K562 (cell line): ENCODE measurements around the gene PACRG. TPM values are rescaled to one million over a fixed set of nuclear protein-coding genes. Genes with fewer than 3 reads are reported as not detected.

Experiments
- ATAC-seq: fragments of 200-7000 bp; cut with Tn5 transposase; 3 replicates; pipeline ENCODE4 v1.9.1; 2020; ENCODE audit warnings: moderate library complexity
- BruUV-seq: library from RNA; stranded (reverse); fragments of 400-500 nt; replicated peaks from 2 replicates; lab custom pipeline; 2021; lab: Mats Ljungman, UMichigan
- CTCF ChIA-PET: fragments of 300-600 bp; formaldehyde crosslinking; extraction: SDS; loops from one replicate; lab custom pipeline; 2021; ENCODE audit warnings: low intra/inter-chr PET ratio; lab: Yijun Ruan, JAX
- POLR2A ChIA-PET: fragments of 300-600, 350-650 bp; sonication (Branson Sonifier 250); formaldehyde crosslinking; extraction: SDS; loops from one replicate; lab custom pipeline; 2021; ENCODE audit warnings: antibody characterized with exemption, inconsistent platforms; lab: Yijun Ruan, JAX
- DNase-seq, 4 experiments: peaks; one replicate each; pipeline versions ENCODE4 v3.0.0 to v3.0.0-alpha.2; 2011 to 2018; ENCODE audit warnings: low spot score in 3 of 4, mixed read lengths in 3 of 4; ENCODE audit errors: extremely low read depth in 1 of 4
- FAIRE-seq: peaks from 2 replicates; lab custom pipeline; 2011; peaks lifted over from hg19 to GRCh38; lab: Jason Lieb, UNC
- H2AFZ ChIP-seq: 2 replicates; pipeline ENCODE4 v1.6.0; 2011; ENCODE audit warnings: low read depth, low read length, control low read depth, inconsistent platforms
- H3K27ac ChIP-seq: fragments of 200-600 bp; 3 replicates; pipeline ENCODE4 v1.8.0; 2011; ENCODE audit warnings: low read depth, mild to moderate bottlenecking, control low read depth, inconsistent platforms, low read length, moderate library complexity, mixed read lengths; ENCODE audit errors: extremely low read depth
- H3K27me3 ChIP-seq, 2 experiments: fragments of 300-600 bp in 1 of 2; 2 replicates in 1 of 2; 3 replicates in 1 of 2; pipeline versions ENCODE4 v1.6.0 to v1.8.0; 2011; ENCODE audit warnings: inconsistent platforms in 2 of 2, low read length in 2 of 2, mild to moderate bottlenecking in 1 of 2, mixed read lengths in 1 of 2, moderate library complexity in 1 of 2; ENCODE audit not compliant: control insufficient read depth in 2 of 2, insufficient read depth in 2 of 2
- H3K36me3 ChIP-seq: fragments of 300-600 bp; 3 replicates; pipeline ENCODE4 v1.8.0; 2011; ENCODE audit warnings: mild to moderate bottlenecking, low read length, inconsistent platforms; ENCODE audit not compliant: control insufficient read depth, insufficient read depth
- H3K4me1 ChIP-seq, 2 experiments: fragments of 200-600 bp in 1 of 2; replicated peaks in 1 of 2; 2 replicates in 1 of 2; 3 replicates in 1 of 2; pipeline versions ENCODE4 v1.5.1 to v1.8.0; 2011; ENCODE audit warnings: inconsistent platforms in 2 of 2, low read length in 2 of 2, mild to moderate bottlenecking in 1 of 2, mixed read lengths in 1 of 2, moderate library complexity in 1 of 2; ENCODE audit not compliant: control insufficient read depth in 2 of 2, insufficient read depth in 2 of 2
- H3K4me2 ChIP-seq: 2 replicates; pipeline ENCODE4 v1.6.1; 2011; ENCODE audit warnings: low read length, control low read depth, inconsistent platforms, mixed read lengths; ENCODE audit not compliant: insufficient read depth
- H3K4me3 ChIP-seq: fragments of 200-600 bp; sonication (generic), shearing (Covaris generic); 2 replicates; pipeline ENCODE4 v1.5.1; 2016; ENCODE audit warnings: control low read depth, inconsistent platforms
- H3K79me2 ChIP-seq: fragments of 200-600 bp; 3 replicates; pipeline ENCODE4 v1.8.0; 2011; ENCODE audit warnings: low read length, inconsistent platforms; ENCODE audit not compliant: control insufficient read depth, insufficient read depth
- H3K9ac ChIP-seq, 2 experiments: 2 replicates each; pipeline versions ENCODE4 v1.6.0 to v1.6.1; 2011; ENCODE audit warnings: low read depth in 2 of 2, low read length in 2 of 2, control low read depth in 1 of 2, inconsistent platforms in 1 of 2, mild to moderate bottlenecking in 1 of 2, mixed read lengths in 1 of 2; ENCODE audit not compliant: insufficient read depth in 1 of 2
- H3K9me1 ChIP-seq: one replicate; pipeline ENCODE4 v1.6.0; 2011; ENCODE audit warnings: inconsistent platforms, mild to moderate bottlenecking, low read length, moderate library complexity; ENCODE audit not compliant: control insufficient read depth, insufficient read depth
- H3K9me3 ChIP-seq: replicated peaks from 2 replicates; pipeline ENCODE4 v1.5.1; 2011; ENCODE audit warnings: low read depth, low read length, inconsistent platforms; ENCODE audit not compliant: control insufficient read depth, insufficient read depth
- H4K20me1 ChIP-seq: replicated peaks from 2 replicates; pipeline ENCODE4 v1.6.1; 2011; ENCODE audit warnings: low read length, inconsistent platforms, mixed read lengths; ENCODE audit not compliant: control insufficient read depth, insufficient read depth
- CBX5 ChIP-seq: IDR thresholded peaks from 2 replicates; pipeline ENCODE4 v1.6.1; 2014; ENCODE audit warnings: low read depth, borderline replicate concordance
- EP400 ChIP-seq: fragments of 450-650 bp; IDR thresholded peaks from 2 replicates; pipeline ENCODE4 v1.6.1; 2017; ENCODE audit warnings: antibody characterized with exemption, mild to moderate bottlenecking, moderate library complexity
- ESRRA ChIP-seq: fragments of 450-650 bp; IDR thresholded peaks from 2 replicates; pipeline ENCODE4 v1.6.1; 2014; ENCODE audit warnings: low read depth, mild to moderate bottlenecking, moderate library complexity, borderline replicate concordance
- ETS2 ChIP-seq: IDR thresholded peaks from 2 replicates; pipeline ENCODE4 v1.6.1; 2016; ENCODE audit warnings: borderline replicate concordance, missing genetic modification characterization, mild to moderate bottlenecking, moderate library complexity, missing compliant biosample characterization; ENCODE audit not compliant: poor library complexity, severe bottlenecking
- HIVEP1 ChIP-seq: fragments of 250-450 bp; sonication (Bioruptor Pico); IDR thresholded peaks from 2 replicates; pipeline ENCODE4 v1.4.0; 2020; ENCODE audit warnings: mild to moderate bottlenecking
- HNRNPLL ChIP-seq: fragments of 200-400 bp; formaldehyde crosslinking; IDR thresholded peaks from 2 replicates; pipeline ENCODE4 v1.6.1; 2017; ENCODE audit warnings: low read length, low read depth, mild to moderate bottlenecking; ENCODE audit not compliant: poor library complexity, severe bottlenecking
- KDM1A ChIP-seq, 2 experiments: fragments of 450-650 bp; IDR thresholded peaks; 2 replicates each; pipeline ENCODE4 v1.6.1; 2016; ENCODE audit warnings: mild to moderate bottlenecking in 2 of 2
- NFE2L1 ChIP-seq: fragments of 450-650 bp; IDR thresholded peaks from 2 replicates; pipeline ENCODE4 v1.6.1; 2016; ENCODE audit warnings: missing genetic modification characterization, low read depth, mild to moderate bottlenecking, missing compliant biosample characterization, moderate library complexity, borderline replicate concordance
- RUNX1 ChIP-seq: sonication (generic); IDR thresholded peaks from 2 replicates; pipeline ENCODE4 v1.6.1; 2016; ENCODE audit warnings: antibody characterized with exemption, low read depth
- TAF7 ChIP-seq: fragments of 450-650 bp; IDR thresholded peaks from 2 replicates; pipeline ENCODE4 v1.6.1; 2016; ENCODE audit warnings: missing genetic modification characterization, missing compliant biosample characterization
- ZNF41 ChIP-seq: fragments of 250-450 bp; sonication (Bioruptor Pico); conservative IDR thresholded peaks from 2 replicates; pipeline ENCODE4 v1.4.0; 2020; ENCODE audit warnings: mild to moderate bottlenecking
- ZNF57 ChIP-seq: fragments of 450-650 bp; formaldehyde crosslinking; IDR thresholded peaks from 2 replicates; pipeline ENCODE4 v1.4.0; 2020; ENCODE audit warnings: mild to moderate bottlenecking, moderate library complexity
- ZNF830 ChIP-seq: fragments of 250-450 bp; sonication (Bioruptor Pico); IDR thresholded peaks from 2 replicates; pipeline ENCODE4 v1.5.0; 2021; ENCODE audit warnings: mild to moderate bottlenecking
- WGBS: fragments of 100-300 bp; shearing (Covaris generic); methylation state at CpG from one replicate; pipeline ENCODE4 v1.1.6; 2016; ENCODE audit warnings: low coverage, mixed read lengths; ENCODE audit not compliant: insufficient coverage; ENCODE audit errors: missing lambda C conversion rate; 5-methylcytosine and 5-hydroxymethylcytosine counted together
- in situ Hi-C: fragments of 300-500 bp; cut with MboI; formaldehyde crosslinking; loops from 4 replicates; pipeline ENCODE4 v1.15.0; 2018; ENCODE audit warnings: inconsistent platforms, mixed read lengths
- intact Hi-C: fragments of 100-400 bp; cut with micrococcal nuclease; formaldehyde crosslinking; loops from 2 replicates; pipeline ENCODE4 v1.14.2; 2022
- polyA plus RNA-seq, 8 experiments: library from polyadenylated mRNA; depleted of rRNA in 4 of 8; stranded (reverse) in 5 of 8; unstranded in 3 of 8; fragments of >200 nt; fragmentation: Nextera tagmentation in 2 of 8; fragmentation: Illumina TruSeq in 1 of 8; extraction: Ambion mirVana in 2 of 8; extraction: Trizol in 1 of 8; gene quantifications; 2 replicates each; pipeline versions ENCODE4 v1.2.1 to v1.2.3, GENCODE V29; 2011 to 2014; ENCODE audit warnings: inconsistent platforms in 1 of 8, missing spikeins in 1 of 8
- total RNA-seq, 7 experiments: library from RNA; depleted of rRNA in 6 of 7; stranded (reverse); fragments of >200 nt in 6 of 7; fragmentation: Illumina TruSeq in 2 of 7; extraction: Trizol in 2 of 7; gene quantifications; 2 replicates each; pipeline versions ENCODE4 v1.2.1 to v1.2.3, GENCODE V29; 2011 to 2021; ENCODE audit warnings: low replicate concordance in 1 of 7
- TF ChIP-seq, protein P1 (sequence below): sonication (generic); formaldehyde crosslinking; IDR thresholded peaks from 2 replicates; pipeline ENCODE4 v1.8.0; 2022; ENCODE audit warnings: mild to moderate bottlenecking, missing genetic modification reagents
- TF ChIP-seq, protein P2 (sequence below): fragments of 250-450 bp; sonication (Bioruptor Pico); IDR thresholded peaks from 2 replicates; pipeline ENCODE4 v1.4.0; 2020; ENCODE audit warnings: mild to moderate bottlenecking

Gene PACRG
- total and polyA plus RNA-seq, 9 of the 15 experiments (the other 6 are each of a cell fraction or from before 2014, with no cell fraction given): 0.04 TPM; not detected in 8

DNA sequence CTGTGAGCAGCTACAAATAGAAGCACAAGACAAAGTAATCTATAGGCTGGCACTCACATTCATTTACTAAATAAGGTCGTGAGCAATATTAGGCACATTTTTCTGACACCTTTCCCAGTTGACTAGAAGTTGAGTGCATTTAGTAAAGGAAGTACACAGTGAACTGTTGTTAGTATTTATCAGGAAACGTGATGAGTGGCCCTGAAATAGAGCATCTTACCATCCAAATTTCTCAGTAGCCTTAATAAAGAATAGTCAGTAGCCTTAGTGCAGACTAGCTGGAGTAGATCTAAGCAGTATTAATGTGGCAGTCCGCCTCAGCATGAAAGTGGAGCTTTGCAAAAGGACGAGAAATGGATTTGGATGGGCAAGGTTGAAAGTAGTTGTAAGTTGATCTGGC, 481.2 kb downstream of the PACRG start:
- H3K4me1 ChIP-seq: no peaks in the 10 kb centered on the region
- no peak overlapping the region for H3K9ac ChIP-seq
- intact Hi-C loops: no loop called here
- no peak overlapping the region for H2AFZ ChIP-seq
- no peaks in the 10 kb centered on the region for H3K9me3 ChIP-seq
- no peak for ATAC-seq
- H3K9me1 ChIP-seq: no peaks in the 10 kb centered on the region
- H3K79me2 ChIP-seq: no peaks in the 10 kb centered on the region
- BruUV-seq: no TSS peak
- no peaks in the 10 kb centered on the region for H3K36me3 ChIP-seq
- no peaks in the 10 kb centered on the region for H4K20me1 ChIP-seq
- H3K27me3 ChIP-seq: no peaks in the 10 kb centered on the region
- TF ChIP-seq CBX5: no peak
- TF ChIP-seq, protein P1, sequence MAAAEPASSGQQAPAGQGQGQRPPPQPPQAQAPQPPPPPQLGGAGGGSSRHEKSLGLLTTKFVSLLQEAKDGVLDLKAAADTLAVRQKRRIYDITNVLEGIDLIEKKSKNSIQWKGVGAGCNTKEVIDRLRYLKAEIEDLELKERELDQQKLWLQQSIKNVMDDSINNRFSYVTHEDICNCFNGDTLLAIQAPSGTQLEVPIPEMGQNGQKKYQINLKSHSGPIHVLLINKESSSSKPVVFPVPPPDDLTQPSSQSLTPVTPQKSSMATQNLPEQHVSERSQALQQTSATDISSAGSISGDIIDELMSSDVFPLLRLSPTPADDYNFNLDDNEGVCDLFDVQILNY (CRISPR knock-in tag): no peak
- TF ChIP-seq ZNF41 (CRISPR knock-in tag): no peak
- no peak for TF ChIP-seq HNRNPLL
- TF ChIP-seq ZNF830: no peak
- no peak for TF ChIP-seq ETS2 (tag)
- TF ChIP-seq KDM1A (IDR thresholded peaks at IDR 0.05): no peak
- TF ChIP-seq EP400: no peak
- TF ChIP-seq TAF7: no peak
- no peak for TF ChIP-seq ZNF57 (CRISPR knock-in tag)
- TF ChIP-seq HIVEP1: no peak
- TF ChIP-seq RUNX1: no peak
- TF ChIP-seq ESRRA: no peak
- TF ChIP-seq, protein P2, sequence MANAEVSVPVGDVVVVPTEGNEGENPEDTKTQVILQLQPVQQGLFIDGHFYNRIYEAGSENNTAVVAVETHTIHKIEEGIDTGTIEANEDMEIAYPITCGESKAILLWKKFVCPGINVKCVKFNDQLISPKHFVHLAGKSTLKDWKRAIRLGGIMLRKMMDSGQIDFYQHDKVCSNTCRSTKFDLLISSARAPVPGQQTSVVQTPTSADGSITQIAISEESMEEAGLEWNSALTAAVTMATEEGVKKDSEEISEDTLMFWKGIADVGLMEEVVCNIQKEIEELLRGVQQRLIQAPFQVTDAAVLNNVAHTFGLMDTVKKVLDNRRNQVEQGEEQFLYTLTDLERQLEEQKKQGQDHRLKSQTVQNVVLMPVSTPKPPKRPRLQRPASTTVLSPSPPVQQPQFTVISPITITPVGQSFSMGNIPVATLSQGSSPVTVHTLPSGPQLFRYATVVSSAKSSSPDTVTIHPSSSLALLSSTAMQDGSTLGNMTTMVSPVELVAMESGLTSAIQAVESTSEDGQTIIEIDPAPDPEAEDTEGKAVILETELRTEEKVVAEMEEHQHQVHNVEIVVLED: no peak
- TF ChIP-seq NFE2L1 (tag): no peak
- TF ChIP-seq, all 486 proteins: peak for 0
- no peak for DNase-seq
- no peak overlapping the region for H3K4me2 ChIP-seq
- ChIA-PET CTCF (no interaction called here), POLR2A (no interaction called here)
- no peak for FAIRE-seq
- in situ Hi-C loops: no loop called here
- no peak overlapping the region for H3K27ac ChIP-seq
- 4% methylated on average over 4 of the region's 4 CpGs for WGBS
- no peak overlapping the region for H3K4me3 ChIP-seq
